Epithelial cell of esophagus (primary cell): Measurements from ENCODE around the gene SPIRE1.
A peak's percentile ranks its signal among the peaks of the same experiment; 100 is the strongest.
"Not testable (repeated sequence)": the region's sequence is repeated elsewhere in the genome, so short reads cannot be mapped to it uniquely, and the experiment has no call there.

Source experiments
- DNase-seq: peaks from one replicate; pipeline ENCODE4 v3.0.0; 2010; ENCODE audit warnings: low read depth
- H3K4me3 ChIP-seq: 2 replicates; pipeline ENCODE4 v1.5.1; 2011; ENCODE audit warnings: mild to moderate bottlenecking, low read length, control low read depth
- CTCF ChIP-seq: IDR thresholded peaks from 2 replicates; pipeline ENCODE4 v1.5.1; 2011; ENCODE audit warnings: low read depth, mild to moderate bottlenecking, low read length, control low read depth, inconsistent platforms; ENCODE audit not compliant: insufficient read depth; ENCODE audit errors: missing control alignments

Gene SPIRE1

DNA sequence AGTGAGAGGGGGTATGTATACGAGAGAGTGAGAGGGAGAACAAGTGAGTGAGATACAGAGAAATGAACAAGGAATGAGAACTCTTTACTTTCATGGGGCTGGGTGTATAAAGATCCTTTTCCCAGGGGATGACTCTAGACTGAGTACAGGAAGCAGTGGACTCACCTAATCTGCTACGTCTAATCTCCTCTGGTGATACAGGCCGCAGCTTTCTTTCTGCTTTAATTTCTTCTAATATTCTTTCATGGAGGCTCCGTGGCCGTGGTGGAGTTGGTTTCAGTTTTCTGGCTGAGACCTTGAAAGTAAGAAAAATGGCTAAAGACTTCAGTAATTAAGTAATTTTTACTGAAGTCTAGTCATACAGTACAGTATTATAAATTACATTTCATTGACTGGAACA is 165.0 kb downstream of the SPIRE1 start:
- no peak for TF ChIP-seq CTCF
- DNase-seq: no peak
- H3K4me3 ChIP-seq: no peak overlapping the region

GRCh38 chr18:12491611-12492435 is 166.1 kb downstream of the SPIRE1 start:
- no peak overlapping the region for H3K4me3 ChIP-seq
- no peak for TF ChIP-seq CTCF
- no peak for DNase-seq

- no peak overlapping the region for H3K4me3 ChIP-seq
- no peak for TF ChIP-seq CTCF
- peak; percentile 64 for DNase-seq
Observed at GRCh38 chr18:12485479-12486105, 172.3 kb downstream of the SPIRE1 start.

- not testable (repeated sequence) for DNase-seq, H3K4me3 ChIP-seq
Observed at GRCh38 chr18:12481915-12482314, 176.0 kb downstream of the SPIRE1 start.

DNA sequence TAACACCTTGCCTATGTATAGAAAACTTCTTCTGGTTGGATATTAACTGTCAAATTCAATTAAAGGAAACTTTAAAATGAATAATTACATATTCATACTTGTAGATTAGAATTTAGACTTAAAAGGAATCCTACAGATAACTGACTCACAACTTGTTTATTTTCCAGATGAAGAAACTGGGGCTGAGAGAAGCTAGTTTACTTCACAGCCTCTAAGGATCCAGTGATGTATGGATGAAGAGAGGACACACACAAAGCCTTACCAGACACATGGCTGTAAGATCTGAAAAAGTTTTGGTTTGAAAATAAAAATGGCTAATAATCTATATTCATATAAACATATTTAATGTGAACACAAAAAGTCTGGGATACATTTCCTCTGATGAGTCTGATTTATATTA is 177.9 kb downstream of the SPIRE1 start:
- no peak for TF ChIP-seq CTCF
- no peak overlapping the region for H3K4me3 ChIP-seq
- DNase-seq: no peak

DNA sequence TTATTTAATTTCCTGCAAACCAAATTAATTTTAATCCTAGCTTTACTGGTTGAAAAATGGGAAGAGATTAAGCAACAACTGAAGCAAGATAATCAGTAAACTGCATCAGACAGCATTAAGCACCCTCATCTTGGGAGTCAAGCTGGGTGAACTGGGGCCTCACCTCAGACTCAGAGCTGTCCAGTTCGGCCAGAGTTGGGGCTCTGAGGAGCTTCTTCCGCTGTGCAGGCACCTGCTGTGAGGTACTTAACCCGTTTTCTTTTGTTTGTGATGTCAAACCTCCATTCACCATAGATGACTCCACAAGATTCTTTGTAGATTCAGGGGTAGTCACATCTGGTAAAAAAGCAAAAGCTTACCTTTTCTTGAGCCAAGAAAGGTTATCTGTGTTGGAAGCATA is 178.4 kb downstream of the SPIRE1 start:
- TF ChIP-seq CTCF: no peak
- no peak overlapping the region for H3K4me3 ChIP-seq
- no peak for DNase-seq

- DNase-seq: no peak
- no peak overlapping the region for H3K4me3 ChIP-seq
- TF ChIP-seq CTCF: no peak
Observed at GRCh38 chr18:12478269-12479047, 179.4 kb downstream of the SPIRE1 start.
